GM12878 (cell line): ENCODE results near the gene GOPC. TPM values are rescaled to one million over a fixed set of nuclear protein-coding genes. Genes with fewer than 3 reads are reported as not detected.

Experiments
- ATAC-seq: fragments of 200-7000 bp; cut with Tn5 transposase; 3 replicates; pipeline ENCODE4 v1.9.1; 2020; ENCODE audit warnings: mild to moderate bottlenecking, moderate library complexity
- BruUV-seq: library from RNA; stranded (reverse); fragments of 400-500 nt; replicated peaks from 2 replicates; lab custom pipeline; 2021; lab: Mats Ljungman, UMichigan
- CTCF ChIA-PET: fragments of 300-600 bp; sonication (Branson Sonifier 250); formaldehyde crosslinking; extraction: SDS; loops from one replicate; lab custom pipeline; 2021; ENCODE audit warnings: inconsistent platforms; lab: Yijun Ruan, JAX
- POLR2A ChIA-PET: fragments of 350-600 bp; formaldehyde crosslinking; extraction: SDS; loops from one replicate; lab custom pipeline; 2021; ENCODE audit warnings: inconsistent platforms; lab: Charles Lee
- RAD21 ChIA-PET: fragments of 300-600 bp; sonication (Branson Sonifier 250); formaldehyde crosslinking; loops from one replicate; lab custom pipeline; 2023; ENCODE audit warnings: antibody characterized with exemption; ENCODE audit not compliant: unreplicated experiment; lab: Charles Lee
- SMC1A ChIA-PET: fragments of 300-600 bp; sonication (Branson Sonifier 250); formaldehyde crosslinking; loops from one replicate; lab custom pipeline; 2023; ENCODE audit not compliant: unreplicated experiment, uncharacterized antibody; lab: Charles Lee
- DNase-seq: peaks from one replicate; pipeline ENCODE4 v3.0.0-alpha.2; 2011; ENCODE audit warnings: low read depth, low spot score
- FAIRE-seq: peaks from 3 replicates; lab custom pipeline; 2011; peaks lifted over from hg19 to GRCh38; lab: Jason Lieb, UNC
- H2AFZ ChIP-seq: 2 replicates; pipeline ENCODE4 v1.6.0; 2011; ENCODE audit warnings: low read depth, low read length, control low read depth; ENCODE audit not compliant: control insufficient read depth
- H3K27ac ChIP-seq: 2 replicates; pipeline ENCODE4 v1.5.1; 2011; ENCODE audit warnings: control low read depth; ENCODE audit not compliant: control insufficient read depth, insufficient read depth
- H3K27me3 ChIP-seq, 2 experiments: replicated peaks in 1 of 2; 2 replicates each; pipeline versions ENCODE4 v1.6.0 to v1.6.1; 2011; ENCODE audit warnings: low read length in 1 of 2; ENCODE audit not compliant: control insufficient read depth in 2 of 2, insufficient read depth in 2 of 2
- H3K36me3 ChIP-seq, 2 experiments: 2 replicates each; pipeline ENCODE4 v1.5.1; 2011; ENCODE audit warnings: low read length in 1 of 2; ENCODE audit not compliant: control insufficient read depth in 2 of 2, insufficient read depth in 2 of 2
- H3K4me1 ChIP-seq: 2 replicates; pipeline ENCODE4 v1.6.1; 2011; ENCODE audit warnings: mild to moderate bottlenecking, low read length, moderate library complexity, mixed read lengths; ENCODE audit not compliant: control insufficient read depth, insufficient read depth
- H3K4me2 ChIP-seq: 2 replicates; pipeline ENCODE4 v1.6.0; 2011; ENCODE audit warnings: control low read depth; ENCODE audit not compliant: control insufficient read depth, insufficient read depth
- H3K4me3 ChIP-seq: fragments of 200-600 bp; sonication (generic); 2 replicates; pipeline ENCODE4 v1.5.1; 2016
- H3K79me2 ChIP-seq: 2 replicates; pipeline ENCODE4 v1.6.0; 2011; ENCODE audit warnings: low read length; ENCODE audit not compliant: control insufficient read depth, insufficient read depth
- H3K9ac ChIP-seq: 2 replicates; pipeline ENCODE4 v1.8.0; 2011; ENCODE audit warnings: low read length, control low read depth, mixed read lengths; ENCODE audit not compliant: control insufficient read depth, insufficient read depth
- H3K9me3 ChIP-seq: replicated peaks from 3 replicates; pipeline ENCODE4 v1.5.1; 2011; ENCODE audit warnings: mild to moderate bottlenecking, low read length; ENCODE audit not compliant: control insufficient read depth, insufficient read depth
- H4K20me1 ChIP-seq: 2 replicates; pipeline ENCODE4 v1.6.0; 2011; ENCODE audit not compliant: control insufficient read depth, insufficient read depth
- CEBPB ChIP-seq, 2 experiments: fragments of 150-350 bp in 1 of 2; IDR thresholded peaks; 2 replicates each; pipeline ENCODE4 v1.6.1; 2012 to 2014; ENCODE audit warnings: low read depth in 2 of 2, low read length in 2 of 2, borderline replicate concordance in 1 of 2, inconsistent platforms in 1 of 2
- HDGF ChIP-seq: fragments of 450-650 bp; IDR thresholded peaks from 2 replicates; pipeline ENCODE4 v1.6.1; 2016; ENCODE audit warnings: antibody characterized with exemption
- SMARCA5 ChIP-seq: fragments of 450-650 bp; IDR thresholded peaks from 2 replicates; pipeline ENCODE4 v1.6.1; 2017; ENCODE audit warnings: mild to moderate bottlenecking
- SMC3 ChIP-seq: IDR thresholded peaks from 2 replicates; pipeline ENCODE4 v1.6.1; 2011; ENCODE audit warnings: low read length, improper control_type of control experiment, borderline replicate concordance
- TBL1XR1 ChIP-seq: IDR thresholded peaks from 2 replicates; pipeline ENCODE4 v1.6.1; 2012; ENCODE audit warnings: low read depth, low read length, improper control_type of control experiment
- TCF12 ChIP-seq: IDR thresholded peaks from 2 replicates; pipeline ENCODE4 v1.6.1; 2011; ENCODE audit warnings: low read depth, mild to moderate bottlenecking, low read length
- ZBED1 ChIP-seq: IDR thresholded peaks from 2 replicates; pipeline ENCODE4 v1.6.1; 2016; ENCODE audit warnings: borderline replicate concordance
- ZSCAN29 ChIP-seq: fragments of 450-650 bp; IDR thresholded peaks from 2 replicates; pipeline ENCODE4 v1.6.1; 2017; ENCODE audit warnings: mild to moderate bottlenecking, moderate library complexity
- WGBS: methylation state at CpG from one replicate; pipeline ENCODE4 v1.1.6; 2016; ENCODE audit warnings: low lambda C conversion rate; ENCODE audit not compliant: insufficient replicate concordance, insufficient coverage; ENCODE audit errors: missing lambda C conversion rate; 5-methylcytosine and 5-hydroxymethylcytosine counted together
- in situ Hi-C: fragments of 300-500 bp; cut with MboI; formaldehyde crosslinking; loops from 9 replicates; pipeline ENCODE4 v1.14.3; 2018; ENCODE audit warnings: mixed read lengths
- intact Hi-C: fragments of 100-400 bp; cut with micrococcal nuclease; formaldehyde crosslinking; loops from one replicate; pipeline ENCODE4 v1.14.2; 2022; ENCODE audit not compliant: unreplicated experiment
- polyA plus RNA-seq, 11 experiments: library from polyadenylated mRNA; depleted of rRNA in 4 of 11; unstranded in 6 of 11; stranded (reverse) in 5 of 11; fragments of >200 nt; fragmentation: Nextera tagmentation in 4 of 11; fragmentation: Illumina TruSeq in 1 of 11; extraction: Ambion mirVana in 4 of 11; extraction: Trizol in 1 of 11; gene quantifications; 1 replicate in 1 of 11; 2 replicates in 10 of 11; pipeline versions ENCODE4 v1.2.1 to v1.2.3, GENCODE V29; 2011 to 2016; ENCODE audit warnings: inconsistent platforms in 2 of 11, missing spikeins in 2 of 11, low read depth in 1 of 11
- total RNA-seq, 4 experiments: library from RNA; depleted of rRNA in 3 of 4; stranded (reverse); fragments of >200 nt in 3 of 4; fragmentation: Illumina TruSeq in 1 of 4; extraction: Trizol in 1 of 4; gene quantifications; 2 replicates each; pipeline versions ENCODE4 v1.2.1 to v1.2.3, GENCODE V29; 2013 to 2021
- TF ChIP-seq, protein P1 (sequence below): fragments of 450-650 bp; IDR thresholded peaks from 2 replicates; pipeline ENCODE4 v1.6.1; 2018; ENCODE audit warnings: borderline replicate concordance, mild to moderate bottlenecking; ENCODE audit not compliant: partially characterized antibody

Gene GOPC
- total and polyA plus RNA-seq, 10 of the 15 experiments (the other 5 are each of a cell fraction or from before 2014, with no cell fraction given) = 5.8 to 28.5 (median 18.0) TPM

DNA sequence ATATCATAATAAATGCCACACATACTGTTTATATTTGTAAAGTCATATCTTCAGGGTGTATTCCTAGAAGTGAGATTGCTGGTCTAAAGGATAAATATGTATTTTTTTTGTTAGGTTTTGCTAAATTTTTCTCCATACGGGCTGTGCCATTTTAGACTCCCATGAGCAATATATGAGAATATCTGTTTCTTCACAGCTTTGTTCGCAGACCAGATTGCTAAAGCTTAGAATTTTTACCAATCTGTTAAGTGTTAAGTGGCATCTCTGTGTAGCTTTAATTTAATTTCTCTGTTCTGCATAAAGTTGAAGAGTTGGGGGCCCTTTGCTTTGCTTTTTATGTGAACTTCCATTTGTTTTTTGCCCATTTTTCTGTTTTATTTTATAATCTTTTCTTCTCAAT, 40.7 kb upstream of the GOPC start:
- no peak for TF ChIP-seq ZBED1
- no peak for TF ChIP-seq TBL1XR1
- no peaks in the 10 kb centered on the region for H3K9me3 ChIP-seq
- no peaks in the 10 kb centered on the region for H4K20me1 ChIP-seq
- H3K79me2 ChIP-seq = no peaks in the 10 kb centered on the region
- no peak overlapping the region for H3K4me3 ChIP-seq
- ChIA-PET RAD21 (no interaction called here), CTCF (interaction anchor here (0.6 kb wide), 1 partner anchor 1241 kb away, joined by 3 read pairs; no protein-coding TSS in a partner anchor), SMC1A (interaction anchor here (0.8 kb wide), 1 partner anchor 39 kb away, joined by 3 read pairs; no protein-coding TSS in a partner anchor), POLR2A (no interaction called here)
- DNase-seq (no peak), ATAC-seq (no peak), FAIRE-seq (no peak)
- no TSS peak for BruUV-seq
- no peak overlapping the region for H3K9ac ChIP-seq
- H3K27ac ChIP-seq = no peak overlapping the region
- no peak overlapping the region for H3K4me2 ChIP-seq
- H3K36me3 ChIP-seq = no peaks in the 10 kb centered on the region
- 100% methylated on average over 2 of the region's 2 CpGs for whole genome bisulfite sequencing
- in situ Hi-C loops = no loop called here
- intact Hi-C loops = no loop called here
- H2AFZ ChIP-seq = no peak overlapping the region
- H3K4me1 ChIP-seq = no peaks in the 10 kb centered on the region
- H3K27me3 ChIP-seq = no peaks in the 10 kb centered on the region

DNA sequence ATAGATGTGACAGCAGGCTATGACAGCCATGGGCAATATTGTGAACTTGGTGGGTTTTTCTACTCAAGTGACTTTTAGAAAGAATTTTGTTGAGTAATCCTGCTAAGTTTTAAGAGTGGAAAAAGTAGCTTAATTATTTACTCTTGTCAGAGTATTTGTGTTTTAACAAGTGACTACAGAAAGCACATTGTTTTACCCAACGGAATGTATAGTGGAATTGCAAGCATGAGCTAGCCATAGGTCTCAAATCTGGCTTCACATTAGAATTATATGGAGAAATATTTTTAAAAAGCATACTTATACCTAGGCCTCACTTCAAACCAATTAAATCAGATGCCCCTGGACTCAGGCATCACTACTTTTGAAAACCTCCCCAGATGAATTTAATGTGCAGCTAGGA, 35.5 kb upstream of the GOPC start:
- no peaks in the 10 kb centered on the region for H3K36me3 ChIP-seq
- H2AFZ ChIP-seq = no peak overlapping the region
- in situ Hi-C loops = no loop called here
- H3K79me2 ChIP-seq = no peaks in the 10 kb centered on the region
- ChIA-PET SMC1A (interaction anchor here (0.7 kb wide), 1 partner anchor 15 kb away, joined by 4 read pairs; no protein-coding TSS in a partner anchor), CTCF (interaction anchor here (1.5 kb wide), 1 partner anchor 30 kb away, joined by 3 read pairs; no protein-coding TSS in a partner anchor), POLR2A (no interaction called here), RAD21 (no interaction called here)
- ATAC-seq = no peak
- H3K4me1 ChIP-seq = no peaks in the 10 kb centered on the region
- no peak overlapping the region for H3K4me3 ChIP-seq
- H4K20me1 ChIP-seq = no peaks in the 10 kb centered on the region
- WGBS = 94% methylated on average over 1 of the region's 1 CpG
- no peak for FAIRE-seq
- no peaks in the 10 kb centered on the region for H3K27me3 ChIP-seq
- DNase-seq = no peak
- H3K9me3 ChIP-seq = no peaks in the 10 kb centered on the region
- no peak overlapping the region for H3K4me2 ChIP-seq
- TF ChIP-seq CEBPB (IDR thresholded peaks at IDR 0.05; ENCODE audit: borderline replicate concordance in 1 of 2, low read depth in 2 of 2, low read length in 2 of 2) (no peak), HDGF (no peak), SMARCA5 (no peak), ZSCAN29 (no peak), TCF12 (no peak), SMC3 (no peak)
- TF ChIP-seq, protein P1, sequence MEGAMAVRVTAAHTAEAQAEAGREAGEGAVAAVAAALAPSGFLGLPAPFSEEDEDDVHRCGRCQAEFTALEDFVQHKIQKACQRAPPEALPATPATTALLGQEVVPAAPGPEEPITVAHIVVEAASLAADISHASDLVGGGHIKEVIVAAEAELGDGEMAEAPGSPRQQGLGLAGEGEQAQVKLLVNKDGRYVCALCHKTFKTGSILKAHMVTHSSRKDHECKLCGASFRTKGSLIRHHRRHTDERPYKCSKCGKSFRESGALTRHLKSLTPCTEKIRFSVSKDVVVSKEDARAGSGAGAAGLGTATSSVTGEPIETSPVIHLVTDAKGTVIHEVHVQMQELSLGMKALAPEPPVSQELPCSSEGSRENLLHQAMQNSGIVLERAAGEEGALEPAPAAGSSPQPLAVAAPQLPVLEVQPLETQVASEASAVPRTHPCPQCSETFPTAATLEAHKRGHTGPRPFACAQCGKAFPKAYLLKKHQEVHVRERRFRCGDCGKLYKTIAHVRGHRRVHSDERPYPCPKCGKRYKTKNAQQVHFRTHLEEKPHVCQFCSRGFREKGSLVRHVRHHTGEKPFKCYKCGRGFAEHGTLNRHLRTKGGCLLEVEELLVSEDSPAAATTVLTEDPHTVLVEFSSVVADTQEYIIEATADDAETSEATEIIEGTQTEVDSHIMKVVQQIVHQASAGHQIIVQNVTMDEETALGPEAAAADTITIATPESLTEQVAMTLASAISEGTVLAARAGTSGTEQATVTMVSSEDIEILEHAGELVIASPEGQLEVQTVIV = no peak
- no peak overlapping the region for H3K27ac ChIP-seq
- intact Hi-C loops = no loop called here
- BruUV-seq = no TSS peak
- no peak overlapping the region for H3K9ac ChIP-seq
